HCT116 (cell line): ENCODE measurements around the gene CBFB. TPM values are rescaled to one million over a fixed set of nuclear protein-coding genes. Genes with fewer than 3 reads are reported as not detected.

Experiments
- ATAC-seq: fragments of 200-7000 bp; cut with Tn5 transposase; 2 replicates; pipeline ENCODE4 v1.9.1; 2020; ENCODE audit warnings: mild to moderate bottlenecking, moderate library complexity
- BruUV-seq: library from RNA; stranded (reverse); fragments of 400-500 nt; replicated peaks from 2 replicates; lab custom pipeline; 2021; lab: Mats Ljungman, UMichigan
- CTCF ChIA-PET: fragments of 300-600 bp; sonication (Branson Sonifier 250); formaldehyde crosslinking; loops from one replicate; lab custom pipeline; 2021; ENCODE audit warnings: antibody characterized with exemption; lab: Charles Lee
- POLR2A ChIA-PET: fragments of 300-600, 350-600 bp; sonication (Branson Sonifier 250); formaldehyde crosslinking; loops from one replicate; lab custom pipeline; 2021; ENCODE audit warnings: antibody characterized with exemption; lab: Charles Lee
- RAD21 ChIA-PET, 2 experiments: fragments of 300-600 bp; sonication (Branson Sonifier 250); formaldehyde crosslinking; loops; one replicate each; lab custom pipeline; 2023; ENCODE audit warnings: low total read pairs in 2 of 2; ENCODE audit not compliant: uncharacterized antibody in 2 of 2, unreplicated experiment in 2 of 2, low non-redundant PET in 1 of 2; lab: Charles Lee
- DNase-seq: peaks from one replicate; pipeline ENCODE4 v3.0.0-alpha.2; 2010; ENCODE audit warnings: low read depth, low spot score
- H2AFZ ChIP-seq: fragments of 200-600 bp; shearing (Covaris generic), sonication (generic); 2 replicates; pipeline ENCODE4 v1.6.1; 2017; ENCODE audit warnings: low read depth, mixed run types, mixed read lengths, antibody characterized with exemption, low read length; ENCODE audit not compliant: poor library complexity, severe bottlenecking
- H3K27ac ChIP-seq: 2 replicates; pipeline ENCODE4 v1.5.1; 2012; ENCODE audit warnings: low read depth, low read length
- H3K27me3 ChIP-seq: fragments of 200-600 bp; sonication (generic); 2 replicates; pipeline ENCODE4 v1.6.1; 2016; ENCODE audit warnings: mixed run types, low read length, mixed read lengths; ENCODE audit not compliant: insufficient read depth
- H3K36me3 ChIP-seq, 2 experiments: fragments of 200-500 bp in 1 of 2; fragments of 200-600 bp in 1 of 2; sonication (Bioruptor generic) in 1 of 2; sonication (generic) in 1 of 2; 2 replicates each; pipeline versions ENCODE4 v1.5.1 to v1.6.1; 2014 to 2016; ENCODE audit warnings: low read length in 2 of 2, inconsistent platforms in 1 of 2, mixed read lengths in 1 of 2, mixed run types in 1 of 2; ENCODE audit not compliant: insufficient read depth in 2 of 2, control insufficient read depth in 1 of 2
- H3K4me1 ChIP-seq, 2 experiments: fragments of 200-600 bp in 1 of 2; sonication (generic) in 1 of 2; 2 replicates each; pipeline versions ENCODE4 v1.5.1 to v1.6.1; 2012 to 2017; ENCODE audit warnings: low read length in 2 of 2, inconsistent platforms in 1 of 2, mild to moderate bottlenecking in 1 of 2, mixed read lengths in 1 of 2, mixed run types in 1 of 2, moderate library complexity in 1 of 2; ENCODE audit not compliant: insufficient read depth in 2 of 2, control insufficient read depth in 1 of 2
- H3K4me2 ChIP-seq: fragments of 200-600 bp; sonication (generic); 2 replicates; pipeline ENCODE4 v1.6.1; 2017; ENCODE audit warnings: mixed run types, low read length, mixed read lengths
- H3K4me3 ChIP-seq, 2 experiments: fragments of 200-600 bp in 1 of 2; sonication (generic) in 1 of 2; replicated peaks in 1 of 2; 2 replicates each; pipeline ENCODE4 v1.5.1; 2011 to 2016; ENCODE audit warnings: low read length in 2 of 2, control low read depth in 1 of 2, low read depth in 1 of 2, mild to moderate bottlenecking in 1 of 2, mixed read lengths in 1 of 2, mixed run types in 1 of 2
- H3K79me2 ChIP-seq: fragments of 200-600 bp; sonication (generic); 2 replicates; pipeline ENCODE4 v1.6.1; 2017; ENCODE audit warnings: mild to moderate bottlenecking, mixed run types, low read length, moderate library complexity, mixed read lengths; ENCODE audit not compliant: insufficient read depth
- H3K9ac ChIP-seq: fragments of 200-600 bp; sonication (generic); 2 replicates; pipeline ENCODE4 v1.6.1; 2016; ENCODE audit warnings: low read length, mixed read lengths
- H3K9me2 ChIP-seq: fragments of 200-600 bp; sonication (generic), shearing (Covaris generic); 2 replicates; pipeline ENCODE4 v1.6.1; 2017; ENCODE audit warnings: mixed run types, mild to moderate bottlenecking, moderate library complexity; ENCODE audit not compliant: insufficient read depth
- H3K9me3 ChIP-seq, 2 experiments: fragments of 200-500 bp in 1 of 2; fragments of 200-600 bp in 1 of 2; sonication (Bioruptor generic) in 1 of 2; sonication (generic) in 1 of 2; 2 replicates each; pipeline ENCODE4 v1.6.1; 2014 to 2017; ENCODE audit warnings: low read length in 2 of 2, mixed read lengths in 2 of 2, inconsistent platforms in 1 of 2, low read depth in 1 of 2, mild to moderate bottlenecking in 1 of 2, mixed run types in 1 of 2, moderate library complexity in 1 of 2; ENCODE audit not compliant: control insufficient read depth in 1 of 2, insufficient read depth in 1 of 2
- H4K20me1 ChIP-seq: fragments of 200-600 bp; sonication (generic), shearing (Covaris generic); 2 replicates; pipeline ENCODE4 v1.6.1; 2017; ENCODE audit warnings: mixed run types, mild to moderate bottlenecking, moderate library complexity; ENCODE audit not compliant: insufficient read depth
- CEBPB ChIP-seq: IDR thresholded peaks from 2 replicates; pipeline ENCODE4 v1.6.1; 2012; ENCODE audit warnings: low read depth
- EGR1 ChIP-seq: IDR thresholded peaks from 2 replicates; pipeline ENCODE4 v1.6.1; 2012; ENCODE audit warnings: low read depth
- ELF1 ChIP-seq: IDR thresholded peaks from 2 replicates; pipeline ENCODE4 v1.6.1; 2012; ENCODE audit warnings: low read depth, borderline replicate concordance
- EZH2 ChIP-seq: fragments of 200-600 bp; sonication (generic); IDR thresholded peaks from 2 replicates; pipeline ENCODE4 v1.6.1; 2017; ENCODE audit warnings: antibody characterized with exemption, mixed run types
- EZH2phosphoT487 ChIP-seq: fragments of 200-600 bp; IDR thresholded peaks from 2 replicates; pipeline ENCODE4 v1.6.1; 2018; ENCODE audit warnings: antibody characterized with exemption, borderline replicate concordance
- FOSL1 ChIP-seq: IDR thresholded peaks from 2 replicates; pipeline ENCODE4 v1.6.1; 2012; ENCODE audit warnings: low read depth
- SIN3A ChIP-seq: IDR thresholded peaks from 2 replicates; pipeline ENCODE4 v1.6.1; 2012; ENCODE audit warnings: low read depth
- SP1 ChIP-seq: IDR thresholded peaks from 2 replicates; pipeline ENCODE4 v1.6.1; 2012; ENCODE audit warnings: low read depth
- SRF ChIP-seq: IDR thresholded peaks from 2 replicates; pipeline ENCODE4 v1.6.1; 2012; ENCODE audit warnings: low read depth
- YY1 ChIP-seq: IDR thresholded peaks from 2 replicates; pipeline ENCODE4 v1.6.1; 2011; ENCODE audit warnings: low read length, low read depth, moderate library complexity, mild to moderate bottlenecking; ENCODE audit not compliant: insufficient replicate concordance; ENCODE audit errors: extremely low read depth
- ZNF274 ChIP-seq: fragments of 200-500 bp; sonication (Bioruptor generic); IDR thresholded peaks from 2 replicates; pipeline ENCODE4 v1.6.1; 2014; ENCODE audit warnings: mild to moderate bottlenecking, low read depth, low read length, inconsistent platforms
- intact Hi-C: fragments of 100-400 bp; cut with micrococcal nuclease; formaldehyde crosslinking; loops from 2 replicates; pipeline ENCODE4 v1.10.0; 2022
- total RNA-seq: library from RNA; stranded (reverse); gene quantifications from one replicate; pipeline ENCODE4 v1.2.1, GENCODE V29; 2021; ENCODE audit not compliant: unreplicated experiment
- TF ChIP-seq, protein P1 (sequence below): IDR thresholded peaks from 2 replicates; pipeline ENCODE4 v1.6.1; 2012; ENCODE audit warnings: low read depth
- TF ChIP-seq, protein P2 (sequence below), 3 experiments: fragments of 200-600 bp in 1 of 3; sonication (generic) in 1 of 3; IDR thresholded peaks in 2 of 3; conservative IDR thresholded peaks in 1 of 3; 2 replicates each; pipeline ENCODE4 v1.5.1; 2012 to 2017; ENCODE audit warnings: low read depth in 2 of 3, low read length in 2 of 3, antibody characterized with exemption in 1 of 3, borderline replicate concordance in 1 of 3, control low read depth in 1 of 3, mild to moderate bottlenecking in 1 of 3, mixed read lengths in 1 of 3, mixed run types in 1 of 3, moderate library complexity in 1 of 3; ENCODE audit not compliant: insufficient read depth in 1 of 3
- TF ChIP-seq, protein P3 (sequence below): IDR thresholded peaks from 2 replicates; pipeline ENCODE4 v1.6.1; 2011; ENCODE audit warnings: mild to moderate bottlenecking, low read length, moderate library complexity; ENCODE audit not compliant: insufficient replicate concordance; ENCODE audit errors: extremely low read depth

CBFB gene
- total RNA-seq, 1 experiment from 2014 or later = 101 TPM

DNA sequence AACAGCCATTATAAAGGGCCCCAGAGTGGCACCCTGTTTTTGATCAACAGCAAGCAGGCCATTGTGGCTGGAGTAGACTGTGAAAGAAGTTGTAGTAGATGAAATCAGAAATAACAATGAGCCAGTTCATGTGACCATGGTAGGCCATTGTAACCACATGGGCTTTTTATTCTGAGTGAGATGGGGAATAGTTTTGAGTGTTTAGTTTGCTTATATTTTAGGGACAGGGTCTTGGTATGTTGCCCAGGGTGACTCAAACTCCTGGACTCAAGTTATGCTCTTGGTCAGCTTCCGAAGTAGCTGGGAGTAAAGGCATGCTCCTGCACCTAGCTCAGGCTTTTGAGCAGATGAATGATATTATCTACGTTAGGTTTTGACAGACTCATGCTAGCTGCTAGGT, 12.0 kb downstream of the CBFB start:
- RAD21 ChIA-PET = no interaction called here
- no peaks in the 10 kb centered on the region for H3K4me1 ChIP-seq

More for the DNA sequence above, 12.0 kb downstream of the CBFB start:
- Histone ChIP-seq H3K27ac (no peak overlapping the region), H4K20me1 (peaks cover 16% of the 10 kb centered on the region; the same call in 1 of the 2 replicates), H3K4me3 (no peak overlapping the region), H2AFZ (no peak overlapping the region), H3K9me3 (no peaks in the 10 kb centered on the region), H3K27me3 (no peaks in the 10 kb centered on the region), H3K36me3 (peaks cover 14 to 28% of the 10 kb centered on the region in 2 experiments; a peak in 3 of 4 replicates), H3K9me2 (no peaks in the 10 kb centered on the region), H3K79me2 (peaks cover 99% of the 10 kb centered on the region), H3K9ac (no peak overlapping the region), H3K4me2 (no peak overlapping the region)
- BruUV-seq = no TSS peak
- ATAC-seq (no peak), DNase-seq (no peak)
- TF ChIP-seq, protein P1, sequence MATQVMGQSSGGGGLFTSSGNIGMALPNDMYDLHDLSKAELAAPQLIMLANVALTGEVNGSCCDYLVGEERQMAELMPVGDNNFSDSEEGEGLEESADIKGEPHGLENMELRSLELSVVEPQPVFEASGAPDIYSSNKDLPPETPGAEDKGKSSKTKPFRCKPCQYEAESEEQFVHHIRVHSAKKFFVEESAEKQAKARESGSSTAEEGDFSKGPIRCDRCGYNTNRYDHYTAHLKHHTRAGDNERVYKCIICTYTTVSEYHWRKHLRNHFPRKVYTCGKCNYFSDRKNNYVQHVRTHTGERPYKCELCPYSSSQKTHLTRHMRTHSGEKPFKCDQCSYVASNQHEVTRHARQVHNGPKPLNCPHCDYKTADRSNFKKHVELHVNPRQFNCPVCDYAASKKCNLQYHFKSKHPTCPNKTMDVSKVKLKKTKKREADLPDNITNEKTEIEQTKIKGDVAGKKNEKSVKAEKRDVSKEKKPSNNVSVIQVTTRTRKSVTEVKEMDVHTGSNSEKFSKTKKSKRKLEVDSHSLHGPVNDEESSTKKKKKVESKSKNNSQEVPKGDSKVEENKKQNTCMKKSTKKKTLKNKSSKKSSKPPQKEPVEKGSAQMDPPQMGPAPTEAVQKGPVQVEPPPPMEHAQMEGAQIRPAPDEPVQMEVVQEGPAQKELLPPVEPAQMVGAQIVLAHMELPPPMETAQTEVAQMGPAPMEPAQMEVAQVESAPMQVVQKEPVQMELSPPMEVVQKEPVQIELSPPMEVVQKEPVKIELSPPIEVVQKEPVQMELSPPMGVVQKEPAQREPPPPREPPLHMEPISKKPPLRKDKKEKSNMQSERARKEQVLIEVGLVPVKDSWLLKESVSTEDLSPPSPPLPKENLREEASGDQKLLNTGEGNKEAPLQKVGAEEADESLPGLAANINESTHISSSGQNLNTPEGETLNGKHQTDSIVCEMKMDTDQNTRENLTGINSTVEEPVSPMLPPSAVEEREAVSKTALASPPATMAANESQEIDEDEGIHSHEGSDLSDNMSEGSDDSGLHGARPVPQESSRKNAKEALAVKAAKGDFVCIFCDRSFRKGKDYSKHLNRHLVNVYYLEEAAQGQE = no peak
- TF ChIP-seq EZH2phosphoT487 (no peak), EZH2 (no peak), ELF1 (no peak), SRF (no peak), YY1 (no peak), ZNF274 (no peak), SP1 (no peak), SIN3A (no peak), EGR1 (no peak), CEBPB (no peak), FOSL1 (no peak)
- TF ChIP-seq, protein P2, sequence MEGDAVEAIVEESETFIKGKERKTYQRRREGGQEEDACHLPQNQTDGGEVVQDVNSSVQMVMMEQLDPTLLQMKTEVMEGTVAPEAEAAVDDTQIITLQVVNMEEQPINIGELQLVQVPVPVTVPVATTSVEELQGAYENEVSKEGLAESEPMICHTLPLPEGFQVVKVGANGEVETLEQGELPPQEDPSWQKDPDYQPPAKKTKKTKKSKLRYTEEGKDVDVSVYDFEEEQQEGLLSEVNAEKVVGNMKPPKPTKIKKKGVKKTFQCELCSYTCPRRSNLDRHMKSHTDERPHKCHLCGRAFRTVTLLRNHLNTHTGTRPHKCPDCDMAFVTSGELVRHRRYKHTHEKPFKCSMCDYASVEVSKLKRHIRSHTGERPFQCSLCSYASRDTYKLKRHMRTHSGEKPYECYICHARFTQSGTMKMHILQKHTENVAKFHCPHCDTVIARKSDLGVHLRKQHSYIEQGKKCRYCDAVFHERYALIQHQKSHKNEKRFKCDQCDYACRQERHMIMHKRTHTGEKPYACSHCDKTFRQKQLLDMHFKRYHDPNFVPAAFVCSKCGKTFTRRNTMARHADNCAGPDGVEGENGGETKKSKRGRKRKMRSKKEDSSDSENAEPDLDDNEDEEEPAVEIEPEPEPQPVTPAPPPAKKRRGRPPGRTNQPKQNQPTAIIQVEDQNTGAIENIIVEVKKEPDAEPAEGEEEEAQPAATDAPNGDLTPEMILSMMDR (IDR thresholded peaks at IDR 0.05 in 2 of 3, conservative IDR thresholded peaks at IDR 0.05 in 1 of 3; ENCODE audit: borderline replicate concordance in 1 of 3, insufficient read depth in 1 of 3, low read depth in 2 of 3, low read length in 2 of 3) = no peak
- TF ChIP-seq, protein P3, sequence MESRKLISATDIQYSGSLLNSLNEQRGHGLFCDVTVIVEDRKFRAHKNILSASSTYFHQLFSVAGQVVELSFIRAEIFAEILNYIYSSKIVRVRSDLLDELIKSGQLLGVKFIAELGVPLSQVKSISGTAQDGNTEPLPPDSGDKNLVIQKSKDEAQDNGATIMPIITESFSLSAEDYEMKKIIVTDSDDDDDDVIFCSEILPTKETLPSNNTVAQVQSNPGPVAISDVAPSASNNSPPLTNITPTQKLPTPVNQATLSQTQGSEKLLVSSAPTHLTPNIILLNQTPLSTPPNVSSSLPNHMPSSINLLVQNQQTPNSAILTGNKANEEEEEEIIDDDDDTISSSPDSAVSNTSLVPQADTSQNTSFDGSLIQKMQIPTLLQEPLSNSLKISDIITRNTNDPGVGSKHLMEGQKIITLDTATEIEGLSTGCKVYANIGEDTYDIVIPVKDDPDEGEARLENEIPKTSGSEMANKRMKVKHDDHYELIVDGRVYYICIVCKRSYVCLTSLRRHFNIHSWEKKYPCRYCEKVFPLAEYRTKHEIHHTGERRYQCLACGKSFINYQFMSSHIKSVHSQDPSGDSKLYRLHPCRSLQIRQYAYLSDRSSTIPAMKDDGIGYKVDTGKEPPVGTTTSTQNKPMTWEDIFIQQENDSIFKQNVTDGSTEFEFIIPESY = no peak
- intact Hi-C loops = loop anchor here (2.0 kb wide), 1 partner anchor 14 kb away; no protein-coding TSS in a partner anchor
- ChIA-PET POLR2A (no interaction called here), CTCF (interaction anchor here (0.6 kb wide), 1 partner anchor 119 kb away, joined by 3 read pairs; the partner anchor contains the start of genes FBXL8 and TRADD)
